SKM-1 treated with dmso at 0.1 percent for 144 hours (cell line): ENCODE results near the gene TGFBR3L.
"Not testable (repeated sequence)": the region's sequence is repeated elsewhere in the genome, so short reads cannot be mapped to it uniquely, and the experiment has no call there.

Source experiments
- DNase-seq: peaks from one replicate; lab custom pipeline; 2025; ENCODE audit not compliant: unreplicated experiment; lab: John Stamatoyannopoulos, UW

TGFBR3L gene

DNA sequence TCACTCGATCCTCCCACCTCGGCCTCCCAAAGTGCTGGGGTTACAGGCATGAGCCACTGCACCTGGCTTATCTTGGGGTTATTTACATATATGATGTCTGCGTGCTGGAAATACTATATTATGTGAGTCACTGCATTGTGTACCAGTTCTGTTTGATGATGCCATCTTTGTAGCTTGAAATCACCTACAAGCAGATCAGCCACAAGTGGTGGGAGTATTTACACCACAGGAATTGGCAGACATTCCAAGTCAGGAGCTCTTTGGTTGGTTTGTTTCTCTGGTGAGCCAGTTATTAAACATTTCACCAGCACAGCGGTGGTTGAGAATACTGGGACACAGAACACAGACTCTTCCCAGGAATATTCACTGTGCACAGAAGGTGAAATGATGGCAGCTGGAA lies 33.3 kb downstream of the TGFBR3L start:
- DNase-seq, result no peak

GRCh38 chr19:7953060-7953459 lies 38.4 kb downstream of the TGFBR3L start:
- DNase-seq, result peak; percentile 21

- no peak for DNase-seq
These were observed 38.9 kb downstream of the TGFBR3L start for GRCh38 chr19:7953576-7953975.

- DNase-seq, result no peak
These were observed 41.1 kb downstream of the TGFBR3L start for GRCh38 chr19:7955696-7956095.

GRCh38 chr19:7959211-7959610 lies 44.6 kb downstream of the TGFBR3L start:
- DNase-seq, result no peak

- not testable (repeated sequence) for DNase-seq
These were observed 46.5 kb downstream of the TGFBR3L start for GRCh38 chr19:7961082-7961481.

DNA sequence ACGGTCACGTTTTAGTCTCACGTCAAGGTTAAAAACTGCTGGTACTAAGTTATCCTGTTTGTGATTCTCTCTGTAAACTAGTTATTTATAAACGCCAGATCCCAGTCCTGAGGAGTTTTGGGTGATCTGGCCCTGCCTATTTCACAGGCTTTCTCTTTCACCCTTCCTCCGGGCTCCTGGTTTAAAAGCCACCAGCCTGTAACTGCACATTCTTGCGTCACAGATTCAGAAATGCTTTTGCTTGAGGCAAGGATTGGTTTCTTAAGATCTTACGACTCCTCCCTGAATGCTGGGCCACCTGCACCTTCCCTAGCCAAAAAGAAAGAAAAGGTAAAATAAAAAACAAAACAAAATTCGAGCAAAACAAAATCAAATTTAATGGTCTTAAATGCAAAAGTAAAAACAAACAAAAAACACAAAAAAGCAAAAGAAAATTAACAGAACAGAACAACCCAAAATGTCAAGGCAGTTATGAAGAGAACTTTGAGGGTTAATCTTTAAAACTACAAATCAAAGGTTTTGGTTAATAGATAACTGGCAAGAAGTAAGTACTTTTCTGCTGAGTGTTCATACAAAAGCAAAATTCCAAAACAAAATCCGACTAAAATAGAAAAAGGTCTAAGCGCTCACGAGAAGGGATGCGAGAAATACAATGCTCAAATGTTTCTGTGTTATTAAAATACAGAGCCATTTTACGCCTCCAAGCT lies 47.4 kb downstream of the TGFBR3L start:
- no peak for DNase-seq

DNA sequence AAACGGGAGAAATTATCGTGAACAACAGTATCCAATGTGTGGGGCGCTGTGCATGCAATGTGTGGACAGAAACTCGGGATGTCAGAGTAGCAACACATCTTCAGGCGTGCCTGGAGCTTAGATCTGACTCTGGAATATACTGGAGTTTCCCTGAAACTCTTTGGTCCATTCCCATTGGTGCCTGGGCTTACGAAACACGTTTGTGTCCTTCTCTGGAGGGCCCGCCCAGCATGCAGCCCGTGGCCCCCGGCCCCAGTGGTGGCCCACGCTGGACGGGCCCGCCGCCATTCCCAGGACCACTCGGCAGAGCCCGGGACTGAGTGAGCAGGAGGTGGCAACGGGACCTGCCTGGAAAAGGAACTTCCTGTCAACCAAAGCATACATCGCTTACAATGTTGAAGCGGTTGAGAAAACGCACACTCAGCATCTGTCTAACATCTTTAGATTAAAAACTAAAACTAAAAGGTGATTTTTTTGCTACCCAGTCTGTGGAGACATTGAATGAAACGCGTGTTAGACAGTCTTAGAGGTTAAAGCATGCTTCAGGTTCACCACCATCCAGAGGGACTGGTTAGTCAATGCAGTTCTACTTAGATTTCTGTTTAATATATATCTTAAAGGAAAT lies 48.1 kb downstream of the TGFBR3L start:
- DNase-seq, result no peak

DNA sequence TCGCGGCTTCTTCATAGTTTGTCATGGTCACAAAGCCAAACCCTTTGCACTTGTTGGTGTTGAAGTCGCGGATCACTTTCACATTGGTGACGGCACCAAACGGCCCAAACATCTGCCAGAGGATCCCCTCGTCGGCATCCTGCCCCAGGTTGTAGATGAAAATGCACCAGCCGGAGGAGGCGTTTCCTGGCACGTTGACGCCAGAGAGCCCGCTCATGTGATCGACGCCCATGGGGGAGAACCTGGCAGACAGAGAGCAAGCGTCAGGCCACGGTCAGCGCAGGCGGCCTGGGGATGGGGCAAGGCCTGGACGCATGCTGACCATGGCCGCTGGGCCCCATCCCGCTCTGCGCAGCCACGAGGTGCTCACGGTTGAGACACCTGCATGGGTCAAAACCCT lies 48.9 kb downstream of the TGFBR3L start:
- DNase-seq, result no peak

DNA sequence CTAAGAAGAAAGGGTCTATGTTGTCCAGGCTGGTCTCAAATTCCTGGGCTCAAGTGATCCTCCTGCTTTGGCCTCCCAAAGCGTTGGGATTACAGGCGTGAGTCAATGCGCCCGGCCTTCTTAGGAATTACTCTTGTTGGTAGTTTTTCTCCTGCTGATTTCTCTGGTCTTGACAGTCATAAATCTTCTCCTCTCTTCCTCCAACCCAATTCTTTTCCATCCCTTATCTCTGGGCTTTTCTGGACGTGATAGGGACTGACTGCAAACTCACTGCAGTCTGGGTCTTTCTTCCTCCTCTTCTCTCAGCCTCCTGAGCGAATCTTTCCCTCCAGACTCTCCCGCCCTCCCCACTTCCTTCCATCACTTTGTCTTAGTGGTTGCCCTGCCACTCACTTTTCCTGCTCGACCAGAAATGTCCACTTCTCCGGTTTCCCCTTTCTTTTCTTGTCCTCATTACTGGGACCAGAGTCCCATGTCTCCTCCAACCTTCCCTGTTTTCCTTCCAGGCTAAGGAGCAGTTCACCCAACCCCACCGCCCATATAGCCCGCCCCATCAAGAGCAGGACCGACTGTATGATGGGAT lies 50.7 kb downstream of the TGFBR3L start:
- DNase-seq, result no peak

DNA sequence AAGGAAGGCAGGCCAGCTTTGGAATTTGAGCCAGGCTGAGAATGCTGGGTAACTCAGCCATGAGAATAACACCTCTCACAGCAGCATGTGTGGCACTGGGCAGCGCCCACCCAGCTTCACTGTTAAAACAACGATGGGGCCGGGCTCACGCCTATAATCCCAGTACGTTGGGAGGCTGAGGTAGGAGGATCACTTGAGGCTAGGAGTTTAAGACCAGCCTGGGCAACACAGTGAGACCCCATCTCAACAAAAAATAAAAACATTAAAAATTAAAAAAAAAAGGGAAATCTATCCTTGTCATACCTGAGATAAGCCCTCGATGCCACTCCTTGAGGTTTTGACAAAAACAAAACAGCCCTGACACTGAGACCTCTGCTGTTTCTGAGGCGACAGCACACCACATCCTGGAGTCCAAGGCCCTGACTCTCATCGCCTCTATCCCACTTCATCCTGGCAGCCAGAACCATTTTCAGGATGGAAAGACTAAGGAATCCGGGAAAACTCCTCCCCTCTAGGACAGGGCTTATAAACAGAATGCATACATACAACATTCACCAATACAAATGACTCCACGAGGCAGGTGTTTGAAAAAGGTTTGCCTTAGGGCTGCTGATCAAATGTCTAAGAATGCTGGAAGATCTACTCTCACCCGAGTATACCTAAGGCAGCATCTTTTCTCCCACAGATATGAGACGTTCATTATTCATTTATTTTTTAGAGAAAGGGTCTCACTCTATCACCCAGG lies 51.5 kb downstream of the TGFBR3L start:
- no peak for DNase-seq

- DNase-seq, result no peak
These were observed 53.6 kb downstream of the TGFBR3L start for GRCh38 chr19:7968008-7968795.
